Measurements from ENCODE around the gene SLC4A4.

SLC4A4 gene

DNA sequence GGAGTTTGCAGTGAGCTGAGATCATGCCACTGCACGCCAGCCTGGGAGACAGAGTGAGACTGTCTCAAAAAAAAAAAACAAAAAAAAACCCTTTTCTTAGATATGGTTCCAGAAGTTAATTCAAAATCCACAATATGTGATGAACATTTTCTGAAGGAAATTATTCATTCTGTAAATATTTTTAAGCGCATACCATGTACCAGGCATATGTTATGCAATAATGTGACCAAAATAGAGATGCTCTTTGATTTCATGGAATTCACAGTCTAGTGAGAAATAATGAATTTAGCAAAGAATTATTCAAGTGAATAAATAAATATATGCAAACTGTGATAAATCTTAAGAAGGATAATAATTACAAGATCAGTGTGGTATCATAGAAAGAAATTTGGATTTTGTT is 270.3 kb downstream of the SLC4A4 start:
- TF ChIP-seq FOXK2 (IDR thresholded peaks at IDR 0.05) = no peak
- TF ChIP-seq FOXM1 (IDR thresholded peaks at IDR 0.05; ENCODE audit: borderline replicate concordance) = no peak
- no peak for TF ChIP-seq HDGF (IDR thresholded peaks at IDR 0.05; ENCODE audit: borderline replicate concordance)
- TF ChIP-seq SUZ12 (IDR thresholded peaks at IDR 0.05) = no peak
- TF ChIP-seq ARNT (IDR thresholded peaks at IDR 0.05) = no peak
- no peak for TF ChIP-seq ELF4 (IDR thresholded peaks at IDR 0.05)
- TF ChIP-seq, protein P1, sequence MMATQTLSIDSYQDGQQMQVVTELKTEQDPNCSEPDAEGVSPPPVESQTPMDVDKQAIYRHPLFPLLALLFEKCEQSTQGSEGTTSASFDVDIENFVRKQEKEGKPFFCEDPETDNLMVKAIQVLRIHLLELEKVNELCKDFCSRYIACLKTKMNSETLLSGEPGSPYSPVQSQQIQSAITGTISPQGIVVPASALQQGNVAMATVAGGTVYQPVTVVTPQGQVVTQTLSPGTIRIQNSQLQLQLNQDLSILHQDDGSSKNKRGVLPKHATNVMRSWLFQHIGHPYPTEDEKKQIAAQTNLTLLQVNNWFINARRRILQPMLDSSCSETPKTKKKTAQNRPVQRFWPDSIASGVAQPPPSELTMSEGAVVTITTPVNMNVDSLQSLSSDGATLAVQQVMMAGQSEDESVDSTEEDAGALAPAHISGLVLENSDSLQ (IDR thresholded peaks at IDR 0.05) = no peak
- TF ChIP-seq TARDBP (IDR thresholded peaks at IDR 0.05) = no peak
- no peak for TF ChIP-seq SP1 (IDR thresholded peaks at IDR 0.05)
- CTCF ChIA-PET = no interaction called here
- DNase-seq (ENCODE audit: extremely low spot score) = no peak
- POLR2A ChIA-PET = no interaction called here

DNA sequence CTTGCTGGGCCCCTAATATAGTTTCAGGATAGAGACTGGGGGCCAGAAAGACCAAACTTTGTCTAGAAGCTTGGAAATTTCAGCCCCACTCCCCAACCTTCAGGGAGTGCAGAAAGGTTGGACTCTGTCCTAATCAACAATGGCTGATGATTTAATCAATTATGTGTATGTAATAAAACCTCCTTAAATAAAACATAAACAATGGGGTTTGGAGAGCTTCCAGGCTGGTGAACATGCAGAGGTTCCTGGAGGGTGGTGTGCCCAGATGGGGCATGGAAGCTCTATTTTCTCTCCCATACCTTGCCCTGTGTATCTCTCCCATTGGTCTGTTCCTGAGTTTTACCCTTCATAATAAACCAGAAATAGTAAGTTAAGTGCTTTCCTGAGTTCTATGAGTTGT is 270.8 kb downstream of the SLC4A4 start:
- POLR2A ChIA-PET = no interaction called here
- DNase-seq (ENCODE audit: extremely low spot score) = no peak
- TF ChIP-seq FOXK2 (IDR thresholded peaks at IDR 0.05) (no peak), FOXA1 (IDR thresholded peaks at IDR 0.05) (no peak), ARNT (IDR thresholded peaks at IDR 0.05) (no peak), ELF4 (IDR thresholded peaks at IDR 0.05) (no peak)
- CTCF ChIA-PET = no interaction called here

DNA sequence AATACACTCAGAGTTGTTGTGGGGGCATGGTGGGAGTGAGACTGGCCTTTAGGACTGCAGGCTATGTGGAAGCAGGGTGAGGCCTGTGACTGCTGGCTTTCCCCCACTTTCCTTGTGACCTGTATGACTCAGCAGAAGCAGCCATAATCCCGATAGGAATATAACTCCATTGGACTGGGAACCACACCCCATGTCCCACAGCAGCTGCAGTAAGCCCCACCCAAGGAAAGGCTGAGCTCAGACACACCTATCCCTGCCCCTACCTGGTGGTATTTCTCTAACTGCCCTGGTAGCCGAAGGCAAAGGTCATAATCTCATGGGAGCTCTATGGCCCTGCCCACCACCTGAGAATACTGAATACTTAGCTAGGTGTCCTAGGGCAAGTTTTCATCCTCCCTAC is 275.8 kb downstream of the SLC4A4 start:
- no peak for DNase-seq (ENCODE audit: extremely low spot score)
- ChIA-PET CTCF (interaction anchor here (0.6 kb wide), 1 partner anchor 170 kb away, joined by 3 read pairs; no protein-coding TSS in a partner anchor), POLR2A (no interaction called here)
- TF ChIP-seq CTBP1 (IDR thresholded peaks at IDR 0.05; ENCODE audit: borderline replicate concordance) (no peak), SP1 (IDR thresholded peaks at IDR 0.05) (no peak), HDGF (IDR thresholded peaks at IDR 0.05; ENCODE audit: borderline replicate concordance) (no peak), FOXA1 (IDR thresholded peaks at IDR 0.05) (no peak), BHLHE40 (IDR thresholded peaks at IDR 0.05; ENCODE audit: borderline replicate concordance) (no peak), L3MBTL2 (conservative IDR thresholded peaks at IDR 0.05) (no peak), FOXK2 (IDR thresholded peaks at IDR 0.05) (no peak), FOXM1 (IDR thresholded peaks at IDR 0.05; ENCODE audit: borderline replicate concordance) (no peak), TARDBP (IDR thresholded peaks at IDR 0.05) (no peak)

- no peak for DNase-seq (ENCODE audit: extremely low spot score)
- no peak for TF ChIP-seq FOXM1 (IDR thresholded peaks at IDR 0.05; ENCODE audit: borderline replicate concordance)
- TF ChIP-seq HDGF (IDR thresholded peaks at IDR 0.05; ENCODE audit: borderline replicate concordance) = no peak
- TF ChIP-seq NFRKB (IDR thresholded peaks at IDR 0.05) = no peak
- TF ChIP-seq SP1 (IDR thresholded peaks at IDR 0.05) = no peak
- TF ChIP-seq L3MBTL2 (conservative IDR thresholded peaks at IDR 0.05) = no peak
- no peak for TF ChIP-seq SUZ12 (IDR thresholded peaks at IDR 0.05)
- TF ChIP-seq, protein P1 (IDR thresholded peaks at IDR 0.05) = no peak
- no peak for TF ChIP-seq TARDBP (IDR thresholded peaks at IDR 0.05)
- TF ChIP-seq FOXA1 (IDR thresholded peaks at IDR 0.05) = no peak
- TF ChIP-seq ARNT (IDR thresholded peaks at IDR 0.05) = no peak
- TF ChIP-seq ELF4 (IDR thresholded peaks at IDR 0.05) = no peak
- no peak for TF ChIP-seq CTBP1 (IDR thresholded peaks at IDR 0.05; ENCODE audit: borderline replicate concordance)
- no peak for TF ChIP-seq BHLHE40 (IDR thresholded peaks at IDR 0.05; ENCODE audit: borderline replicate concordance)
- no peak for TF ChIP-seq LEF1 (IDR thresholded peaks at IDR 0.05; ENCODE audit: borderline replicate concordance)
- TF ChIP-seq FOXK2 (IDR thresholded peaks at IDR 0.05) = no peak
- no peak for TF ChIP-seq ZNF384 (IDR thresholded peaks at IDR 0.05)
- ChIA-PET CTCF (no interaction called here), POLR2A (no interaction called here)
Observed at GRCh38 chr4:71616168-71616811, 277.5 kb downstream of the SLC4A4 start.

Data from HEK293T (cell line).